ENCODE results near the gene TREX2.

- TF ChIP-seq, protein P1, sequence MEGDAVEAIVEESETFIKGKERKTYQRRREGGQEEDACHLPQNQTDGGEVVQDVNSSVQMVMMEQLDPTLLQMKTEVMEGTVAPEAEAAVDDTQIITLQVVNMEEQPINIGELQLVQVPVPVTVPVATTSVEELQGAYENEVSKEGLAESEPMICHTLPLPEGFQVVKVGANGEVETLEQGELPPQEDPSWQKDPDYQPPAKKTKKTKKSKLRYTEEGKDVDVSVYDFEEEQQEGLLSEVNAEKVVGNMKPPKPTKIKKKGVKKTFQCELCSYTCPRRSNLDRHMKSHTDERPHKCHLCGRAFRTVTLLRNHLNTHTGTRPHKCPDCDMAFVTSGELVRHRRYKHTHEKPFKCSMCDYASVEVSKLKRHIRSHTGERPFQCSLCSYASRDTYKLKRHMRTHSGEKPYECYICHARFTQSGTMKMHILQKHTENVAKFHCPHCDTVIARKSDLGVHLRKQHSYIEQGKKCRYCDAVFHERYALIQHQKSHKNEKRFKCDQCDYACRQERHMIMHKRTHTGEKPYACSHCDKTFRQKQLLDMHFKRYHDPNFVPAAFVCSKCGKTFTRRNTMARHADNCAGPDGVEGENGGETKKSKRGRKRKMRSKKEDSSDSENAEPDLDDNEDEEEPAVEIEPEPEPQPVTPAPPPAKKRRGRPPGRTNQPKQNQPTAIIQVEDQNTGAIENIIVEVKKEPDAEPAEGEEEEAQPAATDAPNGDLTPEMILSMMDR (IDR thresholded peaks at IDR 0.05) = no peak
- TF ChIP-seq POLR2A (IDR thresholded peaks at IDR 0.05) = no peak
These were observed 25.9 kb upstream of the TREX2 start for GRCh38 chrX:153471663-153472280.
